Frontal cortex (tissue), 4 donors: Measurements from ENCODE around the gene CYP2W1. TPM values are rescaled to one million over a fixed set of nuclear protein-coding genes. Genes with fewer than 3 reads are reported as not detected.
"Not testable (repeated sequence)": the region's sequence is repeated elsewhere in the genome, so short reads cannot be mapped to it uniquely, and the experiment has no call there.

Experiments
- DNase-seq, 2 donors: peaks; one replicate each; pipeline ENCODE4 v3.0.0; 2012; ENCODE audit warnings: low spot score in 2 of 2
- FAIRE-seq: peaks from 2 replicates; lab custom pipeline; 2012; peaks lifted over from hg19 to GRCh38; lab: Jason Lieb, UNC
- total RNA-seq: library from RNA; depleted of rRNA; stranded (reverse); fragments of >200 nt; gene quantifications from one replicate; pipeline ENCODE4 v1.2.3, GENCODE V29; 2014
- donor health status: control.
- donor health status: control.
- donor health status: control.

The CYP2W1 gene, protein sequence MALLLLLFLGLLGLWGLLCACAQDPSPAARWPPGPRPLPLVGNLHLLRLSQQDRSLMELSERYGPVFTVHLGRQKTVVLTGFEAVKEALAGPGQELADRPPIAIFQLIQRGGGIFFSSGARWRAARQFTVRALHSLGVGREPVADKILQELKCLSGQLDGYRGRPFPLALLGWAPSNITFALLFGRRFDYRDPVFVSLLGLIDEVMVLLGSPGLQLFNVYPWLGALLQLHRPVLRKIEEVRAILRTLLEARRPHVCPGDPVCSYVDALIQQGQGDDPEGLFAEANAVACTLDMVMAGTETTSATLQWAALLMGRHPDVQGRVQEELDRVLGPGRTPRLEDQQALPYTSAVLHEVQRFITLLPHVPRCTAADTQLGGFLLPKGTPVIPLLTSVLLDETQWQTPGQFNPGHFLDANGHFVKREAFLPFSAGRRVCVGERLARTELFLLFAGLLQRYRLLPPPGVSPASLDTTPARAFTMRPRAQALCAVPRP
- total RNA-seq: not detected

DNA sequence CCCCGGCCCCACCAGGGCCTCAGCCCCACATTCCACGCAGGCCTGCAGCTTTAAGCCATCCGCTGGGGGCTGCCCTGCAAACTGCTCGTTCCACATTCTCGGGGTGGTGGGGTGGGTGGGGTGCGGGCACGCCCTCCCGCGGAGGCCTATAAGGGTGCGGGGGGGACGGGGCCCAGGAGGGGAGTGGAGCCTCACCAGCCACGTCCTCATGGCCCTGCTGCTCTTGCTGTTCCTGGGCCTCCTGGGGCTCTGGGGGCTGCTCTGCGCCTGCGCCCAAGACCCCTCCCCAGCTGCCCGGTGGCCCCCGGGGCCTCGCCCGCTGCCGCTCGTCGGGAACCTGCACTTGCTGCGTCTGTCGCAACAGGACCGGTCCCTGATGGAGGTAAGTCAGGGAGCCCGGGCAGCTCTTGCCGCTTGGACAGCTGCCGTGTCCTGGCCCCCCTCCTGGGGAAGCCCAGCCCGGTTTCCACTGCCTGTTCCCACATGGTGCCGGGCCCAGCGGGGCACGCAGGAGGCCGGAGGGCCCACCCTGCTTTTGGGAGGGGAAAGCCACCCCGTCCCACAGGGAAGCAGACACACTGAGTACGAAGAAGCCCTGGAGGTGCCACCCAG is at the start of gene CYP2W1:
Gene CYP2W1, plus strand, starts transcription at position 178 of the 612 bp plus-strand sequence. Its CDS starts 31 bp downstream, at position 209.
- no peak for DNase-seq
- no peak for FAIRE-seq

DNA sequence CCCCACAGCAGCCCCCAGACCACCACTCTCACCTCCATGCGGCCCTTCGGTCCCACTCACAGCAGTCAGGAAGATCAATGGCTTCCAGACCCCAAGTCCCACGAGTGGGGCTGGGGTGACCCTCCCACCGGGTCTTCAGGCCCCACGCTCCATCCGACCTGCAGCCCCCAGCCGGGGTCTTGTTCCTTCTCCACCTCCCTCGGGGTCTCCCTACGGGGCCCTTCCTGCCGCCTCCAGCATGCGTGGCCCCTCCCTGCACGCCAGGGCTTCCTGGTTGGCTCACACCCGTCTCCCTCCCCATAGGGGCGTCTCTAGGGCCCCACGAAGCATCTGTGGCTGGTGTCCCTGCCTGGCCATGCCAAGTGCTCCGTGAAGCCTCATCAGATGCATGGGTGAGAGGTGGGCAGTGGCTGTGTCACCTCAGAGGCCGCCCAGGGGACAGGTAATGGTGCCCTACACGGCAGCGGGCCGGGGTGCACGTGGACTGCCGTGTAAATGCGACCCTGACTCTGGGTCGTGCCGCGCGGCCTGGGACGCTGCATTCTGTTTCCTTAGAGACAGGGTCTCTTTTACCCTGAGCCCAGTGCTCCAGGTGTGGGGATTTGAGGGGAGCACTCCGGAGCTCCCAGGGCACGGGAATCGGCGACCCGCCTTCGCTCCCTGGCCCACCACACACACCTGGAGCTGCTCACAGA is 48.4 kb upstream of the CYP2W1 start:
- no peak for FAIRE-seq
- no peak for DNase-seq

DNA sequence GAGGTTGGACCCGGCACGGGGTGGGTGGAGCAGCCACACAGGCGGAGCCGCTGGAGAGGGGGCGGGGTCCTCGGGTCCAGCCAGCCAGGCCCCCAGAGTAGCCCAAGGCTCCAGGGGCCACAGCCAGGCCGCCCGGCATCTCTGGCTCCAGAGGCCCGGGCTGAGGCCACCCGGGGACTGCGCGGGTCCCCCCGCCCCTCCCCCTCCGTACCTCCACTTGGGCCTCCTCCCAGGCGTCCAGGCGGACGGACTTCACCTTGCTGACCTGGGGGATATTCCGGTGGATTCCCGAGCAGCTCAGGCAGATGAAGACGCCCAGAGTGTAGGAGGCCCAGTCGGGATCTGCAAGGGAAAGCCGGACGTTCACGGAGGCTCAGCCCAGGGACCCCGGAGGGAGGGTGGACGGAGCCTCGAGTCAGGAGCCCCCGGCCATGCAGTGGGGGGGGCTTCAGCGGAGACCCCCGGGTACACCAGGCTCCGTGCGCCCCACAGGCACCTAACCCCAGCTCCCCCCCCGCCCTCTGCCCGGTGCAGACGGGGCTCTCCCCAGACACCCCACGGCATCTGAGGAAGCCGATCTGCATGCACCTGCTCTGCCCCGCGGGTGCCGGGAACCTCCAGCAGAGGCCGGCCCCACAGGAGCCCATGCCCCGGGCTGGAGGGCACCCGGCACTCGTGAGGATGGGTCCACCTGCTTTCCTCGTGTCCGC is 47.7 kb upstream of the CYP2W1 start:
- DNase-seq (no peak), FAIRE-seq (no peak)

DNA sequence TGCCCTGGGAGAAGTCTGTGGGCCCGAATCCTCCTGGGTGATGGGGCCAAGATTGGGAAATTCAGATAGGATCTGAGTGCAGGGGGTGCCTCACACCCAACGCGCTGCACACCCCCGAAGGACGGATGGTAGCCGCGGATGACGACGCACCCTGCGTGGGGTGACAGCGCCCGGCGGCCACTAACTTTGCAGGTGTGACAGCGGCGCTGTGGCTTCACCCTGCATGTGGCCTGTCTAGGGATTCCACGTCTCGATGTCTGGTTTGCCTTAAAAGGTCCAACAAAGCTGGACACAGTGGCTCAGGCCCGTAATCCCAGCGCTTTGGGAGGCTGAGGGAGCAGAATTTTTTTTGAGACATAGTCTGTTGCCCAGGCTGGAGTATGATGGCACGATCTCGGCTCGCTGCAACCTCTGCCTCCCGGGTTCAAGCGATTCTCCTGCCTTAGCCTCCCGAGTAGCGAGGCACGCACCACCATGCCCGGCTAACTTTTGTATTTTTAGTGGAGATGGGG is 47.1 kb upstream of the CYP2W1 start:
- DNase-seq (no peak), FAIRE-seq (no peak)

DNA sequence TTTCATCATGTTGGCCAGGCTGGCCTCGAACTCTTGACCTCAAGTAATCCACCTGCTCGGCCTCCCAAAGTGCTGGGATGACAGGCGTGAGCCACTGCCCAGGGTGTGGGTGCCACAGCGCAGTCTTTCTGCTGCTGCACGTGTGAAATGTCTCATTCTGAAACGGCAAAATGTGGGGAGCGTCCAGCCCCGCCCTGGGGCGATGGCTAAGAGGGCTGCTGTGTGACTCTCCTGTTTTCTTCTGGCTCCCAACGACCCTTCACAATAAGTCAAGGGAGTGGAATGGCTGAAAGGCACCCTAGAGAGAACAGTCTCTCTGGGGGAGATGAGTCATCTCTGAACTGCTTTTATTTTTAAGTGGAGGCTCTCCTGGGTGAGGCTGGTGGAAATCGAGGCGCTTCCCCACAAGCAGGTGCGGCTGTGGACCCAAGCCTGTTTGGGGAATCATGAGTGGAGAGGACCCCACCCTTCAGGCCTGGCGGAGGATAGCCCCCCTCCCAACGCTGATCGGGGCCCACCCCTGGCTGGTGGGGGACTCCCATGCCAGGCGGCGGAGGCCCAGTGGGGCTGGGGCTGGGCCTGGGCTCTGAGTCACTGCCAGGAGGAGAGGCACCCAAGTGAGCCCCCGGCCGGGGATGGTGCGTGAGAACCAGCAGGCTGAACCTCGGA is 46.5 kb upstream of the CYP2W1 start:
- DNase-seq: no peak

DNA sequence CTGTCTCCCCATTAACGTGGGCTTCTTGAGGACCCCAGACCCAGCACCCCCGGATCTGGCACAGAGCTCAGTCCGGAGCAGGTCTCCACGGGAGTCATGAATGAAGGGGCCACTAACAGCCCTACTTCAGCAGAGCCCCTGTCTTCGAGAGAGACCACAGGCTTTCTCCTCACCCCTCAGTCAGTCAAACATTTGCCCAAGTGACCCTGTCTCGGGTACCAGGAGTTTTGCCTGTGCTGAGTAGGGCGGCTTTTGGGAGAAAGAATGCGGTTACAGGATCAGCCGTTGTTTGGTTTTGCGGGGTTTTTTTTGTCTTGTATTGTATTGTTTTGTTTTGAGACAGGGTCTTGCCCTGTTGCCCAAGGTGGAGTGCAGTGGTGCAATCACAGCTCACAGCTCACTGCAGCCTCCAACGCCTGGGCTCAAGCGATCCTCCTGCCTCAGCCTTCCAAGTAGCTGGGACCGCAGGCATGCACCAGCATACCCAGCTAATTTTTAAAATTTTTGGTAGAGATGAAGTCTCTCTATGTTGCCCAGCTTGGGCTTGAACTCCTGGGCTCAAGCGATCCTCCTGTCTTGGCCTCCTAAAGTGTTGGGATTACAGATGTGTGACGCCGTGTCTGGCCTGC is 45.0 kb upstream of the CYP2W1 start:
- DNase-seq: no peak

More for the DNA sequence above, 46.5 kb upstream of the CYP2W1 start:
- FAIRE-seq: no peak

DNA sequence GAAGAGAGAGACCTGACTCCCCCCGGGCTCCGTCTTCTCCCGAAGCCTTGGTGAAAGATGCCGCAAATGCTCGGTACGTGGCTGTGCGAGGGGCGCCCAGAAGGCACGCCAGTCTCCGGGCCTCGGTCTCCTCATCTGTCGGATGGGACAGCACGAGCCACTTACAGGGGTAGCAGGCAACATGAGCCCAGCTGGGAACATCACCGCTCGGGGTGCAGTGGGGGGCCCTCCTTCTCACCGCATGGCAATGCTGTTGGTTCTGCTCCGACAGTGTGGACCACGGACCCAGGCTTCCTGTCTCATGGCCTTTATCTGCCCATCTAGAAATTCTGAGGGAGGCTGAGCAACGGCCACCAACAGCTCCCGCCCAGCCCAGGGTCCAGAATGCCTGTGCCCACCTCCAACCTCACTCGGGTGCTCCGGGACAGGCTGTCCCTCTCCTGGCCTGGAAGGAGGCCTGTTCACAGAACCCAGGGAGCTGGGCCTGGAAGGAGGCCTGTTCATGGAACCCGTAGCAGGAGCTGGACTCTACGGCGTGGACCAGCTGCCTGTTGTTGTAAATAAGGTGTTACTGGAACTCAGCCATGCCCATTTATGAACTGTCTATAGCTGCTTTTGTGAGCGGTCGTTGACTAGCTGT is 44.3 kb upstream of the CYP2W1 start:
- DNase-seq: no peak
- FAIRE-seq: no peak

More for the DNA sequence above, 45.0 kb upstream of the CYP2W1 start:
- FAIRE-seq: no peak

DNA sequence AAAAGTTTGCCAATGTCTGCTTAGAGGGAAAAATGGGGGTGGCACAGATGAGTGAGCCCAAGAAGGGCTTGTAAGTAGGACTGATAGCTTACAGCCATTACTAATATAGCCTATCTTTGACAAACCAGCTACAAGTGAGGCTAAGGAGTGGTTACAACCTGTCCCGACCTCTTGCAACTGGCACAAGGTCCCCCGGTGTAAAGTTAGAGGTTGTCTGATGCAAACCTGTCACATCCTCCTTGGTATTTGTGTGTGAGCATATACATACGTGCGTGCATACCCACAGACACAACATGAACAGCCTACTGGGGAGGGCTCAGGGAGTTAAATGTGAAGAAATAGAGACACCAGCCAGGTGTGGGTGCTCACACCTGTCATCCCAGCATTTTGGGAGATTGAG is 43.1 kb upstream of the CYP2W1 start:
- no peak for DNase-seq
- FAIRE-seq: no peak

DNA sequence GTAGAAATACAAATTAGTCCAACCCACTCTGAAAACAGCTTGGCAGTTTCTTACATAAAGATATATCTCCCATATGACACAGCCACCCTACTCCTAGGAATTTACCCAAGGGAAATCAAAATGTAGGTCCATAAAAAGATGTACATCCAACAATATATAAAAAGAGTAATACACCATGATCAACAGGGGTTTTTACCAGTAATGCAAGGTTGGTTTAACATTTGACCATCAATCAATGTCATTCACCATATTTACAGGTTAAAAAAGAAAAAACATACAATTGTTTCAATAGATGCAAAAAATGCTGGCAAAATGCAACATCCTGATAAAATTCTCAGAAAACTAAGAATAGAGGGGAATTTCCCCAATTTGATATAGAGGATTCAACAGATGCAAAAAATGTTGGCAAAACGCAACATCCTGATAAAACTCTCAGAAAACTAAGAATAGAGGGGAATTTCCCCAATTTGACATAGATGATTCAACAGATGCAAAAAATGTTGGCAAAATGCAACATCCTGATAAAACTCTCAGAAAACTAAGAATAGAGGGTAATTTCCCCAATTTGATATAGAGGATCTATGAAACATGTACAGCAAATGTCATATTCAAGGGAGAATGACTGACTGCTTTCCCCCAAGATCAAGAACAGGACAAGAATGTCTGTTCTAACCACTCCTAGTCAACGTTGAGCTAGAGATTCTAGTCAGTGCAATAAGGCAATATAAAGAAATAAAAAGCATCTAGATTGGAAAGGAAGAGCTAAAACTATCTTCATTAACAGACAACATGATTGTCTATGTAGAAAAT is 42.2 kb upstream of the CYP2W1 start:
- no peak for FAIRE-seq
- no peak for DNase-seq

DNA sequence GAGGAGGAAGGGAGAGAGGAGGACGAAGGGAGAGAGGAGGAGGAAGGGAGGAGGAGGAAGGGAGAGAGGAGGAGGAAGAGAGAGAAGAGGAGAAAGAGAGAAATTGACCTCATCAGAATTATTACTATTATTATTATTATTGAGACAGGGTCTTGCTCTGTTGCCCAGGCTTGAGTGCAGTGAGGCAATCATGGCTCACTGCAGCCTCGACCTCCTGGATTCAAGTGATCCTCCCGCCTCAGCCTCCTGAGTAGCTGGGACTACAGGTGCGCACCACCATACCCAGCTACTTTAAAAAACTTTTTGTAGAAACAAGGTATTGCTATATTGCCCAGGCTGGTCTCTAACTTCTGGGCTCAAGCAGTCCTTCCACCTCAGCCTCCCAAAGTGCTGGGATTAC is 39.2 kb upstream of the CYP2W1 start:
- not testable (repeated sequence) for DNase-seq

DNA sequence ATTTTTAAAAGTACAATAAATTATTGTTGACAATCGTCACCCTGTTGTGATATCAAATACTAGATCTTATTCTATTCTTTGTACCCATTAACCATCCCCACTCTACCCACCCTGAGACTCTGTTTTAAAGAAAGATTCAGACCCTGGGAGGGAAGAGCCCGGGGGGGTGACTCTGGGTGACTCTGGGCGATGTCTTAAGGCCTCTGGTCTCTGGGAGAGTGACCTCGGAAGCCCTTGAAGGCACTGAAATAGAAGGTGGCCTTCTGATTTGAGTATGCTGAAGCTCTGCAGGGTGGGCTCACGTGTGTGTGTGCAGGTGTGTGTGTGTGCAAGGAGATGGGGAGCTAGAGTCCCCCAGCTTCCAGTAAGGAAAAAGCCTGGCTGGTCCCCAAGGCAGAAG is 38.2 kb upstream of the CYP2W1 start:
- no peak for FAIRE-seq
- no peak for DNase-seq

More for the DNA sequence above, 39.2 kb upstream of the CYP2W1 start:
- FAIRE-seq: not testable (repeated sequence)

DNA sequence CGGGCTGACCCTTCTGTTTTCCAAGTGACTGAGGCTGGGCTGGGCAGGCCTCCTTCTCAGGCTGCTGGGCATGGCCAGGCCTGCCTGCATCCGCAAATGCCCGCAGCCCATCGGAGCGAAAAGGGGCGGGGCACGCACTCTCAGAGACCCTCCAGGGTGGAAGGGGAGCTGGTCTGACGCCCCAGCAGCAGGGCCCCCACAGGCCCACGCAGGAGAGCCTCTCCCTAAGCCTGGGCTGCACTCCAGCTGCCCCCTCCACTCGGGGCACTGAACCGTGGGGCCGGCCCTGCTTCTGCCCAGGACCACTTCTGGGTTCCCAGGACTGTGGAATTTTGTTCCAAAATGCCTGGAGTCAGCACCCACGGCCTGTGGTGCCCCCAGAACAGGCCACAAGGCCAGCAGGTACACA is 37.8 kb upstream of the CYP2W1 start:
- DNase-seq (no peak), FAIRE-seq (no peak)

DNA sequence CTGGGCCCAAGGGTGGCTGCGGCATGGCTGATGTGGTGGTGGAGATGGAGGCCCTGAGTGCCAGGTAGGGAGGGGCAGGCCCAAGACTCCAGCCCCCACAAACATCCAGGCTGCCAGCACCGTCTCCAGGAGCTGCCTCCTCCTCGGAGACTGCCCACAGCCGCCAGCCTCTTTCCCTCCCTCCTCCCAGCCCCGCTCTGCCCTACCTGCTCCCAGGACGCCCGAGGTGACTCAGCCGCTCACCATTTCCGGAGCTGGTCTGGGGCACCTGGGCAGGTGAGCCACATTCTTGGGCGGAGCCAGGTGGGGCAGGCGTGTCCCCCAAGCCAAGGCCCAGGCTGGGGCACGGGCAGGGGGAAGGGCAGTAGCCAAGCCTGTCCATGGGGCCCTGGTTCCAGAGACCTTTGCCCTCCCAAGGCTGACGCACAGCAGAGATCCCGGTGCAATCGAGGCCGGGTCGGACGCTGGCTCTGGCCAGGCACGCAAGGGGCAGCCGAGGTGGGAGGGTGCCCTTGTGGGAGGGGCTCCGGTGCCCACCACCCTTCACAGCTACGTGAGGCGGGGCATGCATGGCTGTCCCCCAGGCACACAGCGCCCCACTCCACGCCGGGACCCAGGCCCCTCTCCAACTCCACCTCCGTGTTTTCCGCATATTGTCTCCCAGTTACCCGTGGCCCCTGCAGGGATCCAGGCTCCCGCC is 37.3 kb upstream of the CYP2W1 start:
- no peak for FAIRE-seq
- DNase-seq: no peak

DNA sequence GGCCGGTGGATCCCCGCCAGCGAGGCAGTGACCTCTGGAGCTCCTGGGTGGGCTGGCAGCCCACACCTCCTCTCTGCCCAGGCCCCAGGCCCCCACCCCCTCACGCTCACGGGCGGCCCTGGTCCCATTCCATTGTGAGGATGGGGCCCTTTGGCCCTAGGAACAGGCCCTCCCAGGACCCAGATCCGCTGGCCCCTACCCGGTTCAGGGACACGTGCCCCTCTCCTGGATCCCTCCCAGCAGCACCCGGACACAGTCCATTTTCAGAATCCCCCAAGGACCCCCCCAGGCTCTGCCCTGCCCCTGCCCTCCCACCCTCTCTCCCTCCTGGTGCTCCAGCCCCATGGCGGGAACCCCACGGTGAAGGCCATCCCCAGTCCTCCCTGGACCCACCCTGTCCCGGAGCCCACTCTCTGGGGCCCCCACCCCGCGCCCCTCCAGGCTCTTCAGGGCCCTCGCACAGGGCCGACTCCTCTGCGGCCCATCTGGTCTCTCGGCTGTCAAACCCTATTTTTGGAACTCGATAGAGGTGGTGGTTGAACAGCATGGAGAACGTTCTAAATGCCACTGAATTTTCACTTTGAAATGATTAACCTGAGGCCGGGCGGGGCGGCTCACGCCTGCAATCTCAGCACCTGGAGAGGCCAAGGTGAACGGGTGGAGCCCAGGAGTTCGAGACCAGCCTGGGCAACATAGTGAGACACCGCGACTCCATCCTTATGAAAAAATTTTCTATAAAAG is 36.6 kb upstream of the CYP2W1 start:
- FAIRE-seq (no peak), DNase-seq (no peak)

DNA sequence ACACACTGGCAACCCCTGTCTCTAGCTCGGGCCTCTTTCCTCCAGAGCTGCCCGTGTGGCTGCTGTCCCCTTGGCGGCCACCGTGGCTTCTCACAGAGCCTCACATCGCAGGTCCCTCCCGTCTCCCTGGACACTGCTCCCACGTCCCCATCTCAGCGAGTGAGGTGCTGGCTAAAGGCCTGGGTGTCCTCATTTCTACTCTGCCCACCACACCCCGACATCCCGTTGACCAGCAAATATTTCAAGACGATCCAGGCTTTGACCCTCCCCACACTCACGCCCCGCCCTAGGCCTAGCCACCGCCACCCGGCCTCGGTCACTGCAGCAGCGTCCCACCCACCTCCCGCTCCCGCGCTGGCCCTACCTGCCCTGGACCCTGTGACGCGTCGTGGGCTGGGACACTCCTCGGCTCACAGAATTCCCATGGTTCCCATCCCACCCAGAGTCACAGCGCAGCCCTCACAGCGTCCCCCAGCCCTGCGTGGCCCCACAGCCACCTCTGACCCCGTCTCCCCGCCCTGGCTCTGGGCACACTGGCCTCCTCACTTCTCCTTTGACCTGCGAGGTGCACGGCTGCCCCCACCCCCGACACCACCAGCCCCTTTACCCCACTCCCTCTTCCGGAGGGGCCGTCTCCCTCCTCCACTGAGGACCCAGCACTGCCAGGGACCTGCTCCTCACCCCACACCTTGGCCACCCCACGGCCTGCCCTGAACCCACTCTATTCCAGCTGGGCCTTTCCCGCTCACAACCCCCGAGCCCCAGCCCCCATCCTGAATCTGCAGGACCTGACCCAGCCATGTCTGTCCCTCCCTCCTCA is 35.4 kb upstream of the CYP2W1 start:
- FAIRE-seq (no peak), DNase-seq (no peak)
